HepG2 (cell line): ENCODE data around the gene WDR31.

Source experiments
- ARID2 ChIP-seq: sonication (generic); formaldehyde crosslinking; IDR thresholded peaks from 2 replicates; pipeline ENCODE4 v1.8.1; 2022; ENCODE audit warnings: mild to moderate bottlenecking, missing genetic modification reagents, borderline replicate concordance
- DMAP1 ChIP-seq: IDR thresholded peaks from 2 replicates; pipeline ENCODE4 v1.6.1; 2016
- EED ChIP-seq: sonication (generic); formaldehyde crosslinking; IDR thresholded peaks from 2 replicates; pipeline ENCODE4 v1.5.0; 2020; ENCODE audit warnings: mild to moderate bottlenecking, missing genetic modification reagents
- NFIB ChIP-seq: sonication (generic); formaldehyde crosslinking; IDR thresholded peaks from 2 replicates; pipeline ENCODE4 v1.9.0; 2021; ENCODE audit warnings: missing genetic modification reagents, mild to moderate bottlenecking, borderline replicate concordance
- TCF7L2 ChIP-seq: IDR thresholded peaks from 2 replicates; pipeline ENCODE4 v1.6.1; 2011; ENCODE audit warnings: mild to moderate bottlenecking, low read depth, low read length, moderate library complexity
- TRIM24 ChIP-seq: sonication (generic); formaldehyde crosslinking; IDR thresholded peaks from 2 replicates; pipeline ENCODE4 v1.8.0; 2022; ENCODE audit warnings: mild to moderate bottlenecking, missing genetic modification reagents
- ZBTB1 ChIP-seq: sonication (generic); formaldehyde crosslinking; IDR thresholded peaks from 2 replicates; pipeline ENCODE4 v1.4.0; 2020; ENCODE audit warnings: missing genetic modification reagents, borderline replicate concordance
- ZNF24 ChIP-seq: fragments of 450-650 bp; IDR thresholded peaks from 2 replicates; pipeline ENCODE4 v1.6.1; 2017; ENCODE audit warnings: antibody characterized with exemption, mild to moderate bottlenecking
- ZSCAN12 ChIP-seq: sonication (generic); formaldehyde crosslinking; IDR thresholded peaks from 2 replicates; pipeline ENCODE4 v1.9.0; 2021; ENCODE audit warnings: mild to moderate bottlenecking, missing genetic modification reagents
- TF ChIP-seq, protein P1 (sequence below): sonication (generic); formaldehyde crosslinking; IDR thresholded peaks from 2 replicates; pipeline ENCODE4 v1.5.0; 2020; ENCODE audit warnings: mild to moderate bottlenecking, missing genetic modification reagents, moderate library complexity
- TF ChIP-seq, protein P2 (sequence below): sonication (generic); formaldehyde crosslinking; IDR thresholded peaks from 2 replicates; pipeline ENCODE4 v1.4.0; 2020; ENCODE audit warnings: missing genetic modification reagents
- TF ChIP-seq, protein P3 (sequence below): sonication (generic); formaldehyde crosslinking; conservative IDR thresholded peaks from 2 replicates; pipeline ENCODE4 v1.8.0; 2022; ENCODE audit warnings: low read depth, missing genetic modification reagents
- TF ChIP-seq, protein P4 (sequence below): sonication (generic); formaldehyde crosslinking; IDR thresholded peaks from 2 replicates; pipeline ENCODE4 v1.8.0; 2022; ENCODE audit warnings: mild to moderate bottlenecking, missing genetic modification reagents, borderline replicate concordance

DNA sequence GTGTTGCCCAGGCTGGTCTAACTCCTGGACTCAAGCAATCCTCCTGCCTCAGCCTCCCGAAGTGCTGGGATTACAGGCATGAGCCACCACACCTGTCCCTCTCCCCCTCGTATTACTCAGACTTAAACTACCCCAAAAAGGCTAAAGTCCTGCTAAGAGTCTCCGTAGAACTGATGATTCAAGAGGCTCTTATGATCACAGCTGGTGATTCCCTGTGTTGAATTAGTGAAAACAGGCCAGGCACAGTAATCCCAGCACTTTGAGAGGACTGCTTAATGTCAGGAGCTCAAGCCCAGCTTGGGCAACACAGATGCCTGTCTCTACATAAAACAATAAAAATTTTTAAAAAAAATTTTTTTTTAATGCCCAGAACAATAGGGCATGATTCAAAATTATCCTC lies 73.9 kb downstream of the WDR31 start:
- TF ChIP-seq NFIB (CRISPR knock-in tag) (no peak), DMAP1 (no peak), ARID2 (CRISPR knock-in tag) (no peak), TRIM24 (CRISPR knock-in tag) (no peak), ZBTB1 (CRISPR knock-in tag) (no peak), EED (no peak), ZNF24 (no peak), TCF7L2 (no peak), ZSCAN12 (CRISPR knock-in tag) (no peak)
- TF ChIP-seq, protein P1, sequence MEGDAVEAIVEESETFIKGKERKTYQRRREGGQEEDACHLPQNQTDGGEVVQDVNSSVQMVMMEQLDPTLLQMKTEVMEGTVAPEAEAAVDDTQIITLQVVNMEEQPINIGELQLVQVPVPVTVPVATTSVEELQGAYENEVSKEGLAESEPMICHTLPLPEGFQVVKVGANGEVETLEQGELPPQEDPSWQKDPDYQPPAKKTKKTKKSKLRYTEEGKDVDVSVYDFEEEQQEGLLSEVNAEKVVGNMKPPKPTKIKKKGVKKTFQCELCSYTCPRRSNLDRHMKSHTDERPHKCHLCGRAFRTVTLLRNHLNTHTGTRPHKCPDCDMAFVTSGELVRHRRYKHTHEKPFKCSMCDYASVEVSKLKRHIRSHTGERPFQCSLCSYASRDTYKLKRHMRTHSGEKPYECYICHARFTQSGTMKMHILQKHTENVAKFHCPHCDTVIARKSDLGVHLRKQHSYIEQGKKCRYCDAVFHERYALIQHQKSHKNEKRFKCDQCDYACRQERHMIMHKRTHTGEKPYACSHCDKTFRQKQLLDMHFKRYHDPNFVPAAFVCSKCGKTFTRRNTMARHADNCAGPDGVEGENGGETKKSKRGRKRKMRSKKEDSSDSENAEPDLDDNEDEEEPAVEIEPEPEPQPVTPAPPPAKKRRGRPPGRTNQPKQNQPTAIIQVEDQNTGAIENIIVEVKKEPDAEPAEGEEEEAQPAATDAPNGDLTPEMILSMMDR (CRISPR knock-in tag), result no peak
- TF ChIP-seq, protein P2, sequence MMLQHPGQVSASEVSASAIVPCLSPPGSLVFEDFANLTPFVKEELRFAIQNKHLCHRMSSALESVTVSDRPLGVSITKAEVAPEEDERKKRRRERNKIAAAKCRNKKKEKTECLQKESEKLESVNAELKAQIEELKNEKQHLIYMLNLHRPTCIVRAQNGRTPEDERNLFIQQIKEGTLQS (CRISPR knock-in tag), result no peak
- TF ChIP-seq, protein P3, sequence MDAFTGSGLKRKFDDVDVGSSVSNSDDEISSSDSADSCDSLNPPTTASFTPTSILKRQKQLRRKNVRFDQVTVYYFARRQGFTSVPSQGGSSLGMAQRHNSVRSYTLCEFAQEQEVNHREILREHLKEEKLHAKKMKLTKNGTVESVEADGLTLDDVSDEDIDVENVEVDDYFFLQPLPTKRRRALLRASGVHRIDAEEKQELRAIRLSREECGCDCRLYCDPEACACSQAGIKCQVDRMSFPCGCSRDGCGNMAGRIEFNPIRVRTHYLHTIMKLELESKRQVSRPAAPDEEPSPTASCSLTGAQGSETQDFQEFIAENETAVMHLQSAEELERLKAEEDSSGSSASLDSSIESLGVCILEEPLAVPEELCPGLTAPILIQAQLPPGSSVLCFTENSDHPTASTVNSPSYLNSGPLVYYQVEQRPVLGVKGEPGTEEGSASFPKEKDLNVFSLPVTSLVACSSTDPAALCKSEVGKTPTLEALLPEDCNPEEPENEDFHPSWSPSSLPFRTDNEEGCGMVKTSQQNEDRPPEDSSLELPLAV (CRISPR knock-in tag), result no peak
- TF ChIP-seq, protein P4, sequence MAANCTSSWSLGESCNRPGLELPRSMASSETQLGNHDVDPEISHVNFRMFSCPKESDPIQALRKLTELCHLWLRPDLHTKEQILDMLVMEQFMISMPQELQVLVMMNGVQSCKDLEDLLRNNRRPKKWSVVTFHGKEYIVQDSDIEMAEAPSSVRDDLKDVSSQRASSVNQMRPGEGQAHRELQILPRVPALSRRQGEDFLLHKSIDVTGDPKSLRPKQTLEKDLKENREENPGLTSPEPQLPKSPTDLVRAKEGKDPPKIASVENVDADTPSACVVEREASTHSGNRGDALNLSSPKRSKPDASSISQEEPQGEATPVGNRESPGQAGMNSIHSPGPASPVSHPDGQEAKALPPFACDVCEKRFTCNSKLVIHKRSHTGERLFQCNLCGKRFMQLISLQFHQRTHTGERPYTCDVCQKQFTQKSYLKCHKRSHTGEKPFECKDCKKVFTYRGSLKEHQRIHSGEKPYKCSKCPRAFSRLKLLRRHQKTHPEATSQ (CRISPR knock-in tag), result no peak
